Measurements from ENCODE around the gene ITGAD. TPM values are rescaled to one million over a fixed set of nuclear protein-coding genes. Genes with fewer than 3 reads are reported as not detected.
A peak's percentile ranks its signal among the peaks of the same experiment; 100 is the strongest.

ITGAD gene
- total and polyA plus RNA-seq, 2 of the 13 experiments (the other 11 are each of a cell fraction or from before 2014, with no cell fraction given) = not detected

DNA sequence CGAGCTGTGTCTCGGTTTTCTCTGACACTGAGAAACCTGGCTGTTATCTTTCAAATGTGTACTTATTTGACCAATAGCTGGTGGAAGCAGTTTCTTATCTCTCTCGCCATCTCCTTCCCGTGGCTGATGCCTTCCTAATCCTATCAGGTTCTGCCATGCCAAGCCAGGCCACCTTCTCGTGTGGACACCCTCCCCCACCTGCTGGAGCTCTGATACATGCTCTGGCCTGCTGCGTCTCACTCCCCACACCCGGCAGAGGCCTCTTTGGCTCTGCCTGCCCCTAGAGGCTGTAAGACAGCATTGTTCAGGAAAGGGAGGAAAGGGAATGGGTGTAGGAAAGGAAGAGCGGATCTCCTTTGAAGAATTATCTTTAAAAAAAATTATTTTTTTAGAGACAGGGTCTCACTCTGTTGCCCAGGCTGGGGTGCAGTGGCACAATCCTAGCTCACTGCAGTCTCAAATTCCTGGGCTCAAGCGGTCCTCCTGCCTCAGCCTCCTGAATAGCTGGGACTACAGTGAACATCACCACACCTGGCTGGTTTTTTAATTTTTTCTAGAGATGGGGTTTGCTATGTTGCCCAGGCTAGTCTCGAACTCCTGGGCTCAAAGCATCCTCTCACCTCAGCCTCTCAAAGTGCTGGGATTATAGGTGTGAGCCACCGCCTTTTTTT, 58.7 kb downstream of the ITGAD start (continued):
- TF ChIP-seq, protein P1, sequence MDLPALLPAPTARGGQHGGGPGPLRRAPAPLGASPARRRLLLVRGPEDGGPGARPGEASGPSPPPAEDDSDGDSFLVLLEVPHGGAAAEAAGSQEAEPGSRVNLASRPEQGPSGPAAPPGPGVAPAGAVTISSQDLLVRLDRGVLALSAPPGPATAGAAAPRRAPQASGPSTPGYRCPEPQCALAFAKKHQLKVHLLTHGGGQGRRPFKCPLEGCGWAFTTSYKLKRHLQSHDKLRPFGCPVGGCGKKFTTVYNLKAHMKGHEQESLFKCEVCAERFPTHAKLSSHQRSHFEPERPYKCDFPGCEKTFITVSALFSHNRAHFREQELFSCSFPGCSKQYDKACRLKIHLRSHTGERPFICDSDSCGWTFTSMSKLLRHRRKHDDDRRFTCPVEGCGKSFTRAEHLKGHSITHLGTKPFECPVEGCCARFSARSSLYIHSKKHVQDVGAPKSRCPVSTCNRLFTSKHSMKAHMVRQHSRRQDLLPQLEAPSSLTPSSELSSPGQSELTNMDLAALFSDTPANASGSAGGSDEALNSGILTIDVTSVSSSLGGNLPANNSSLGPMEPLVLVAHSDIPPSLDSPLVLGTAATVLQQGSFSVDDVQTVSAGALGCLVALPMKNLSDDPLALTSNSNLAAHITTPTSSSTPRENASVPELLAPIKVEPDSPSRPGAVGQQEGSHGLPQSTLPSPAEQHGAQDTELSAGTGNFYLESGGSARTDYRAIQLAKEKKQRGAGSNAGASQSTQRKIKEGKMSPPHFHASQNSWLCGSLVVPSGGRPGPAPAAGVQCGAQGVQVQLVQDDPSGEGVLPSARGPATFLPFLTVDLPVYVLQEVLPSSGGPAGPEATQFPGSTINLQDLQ (CRISPR knock-in tag; IDR thresholded peaks at IDR 0.05) = no peak
- TF ChIP-seq ZNF782 (CRISPR knock-in tag; IDR thresholded peaks at IDR 0.05; ENCODE audit: borderline replicate concordance) (no peak), ZNF468 (CRISPR knock-in tag; IDR thresholded peaks at IDR 0.05) (no peak), KDM5B (CRISPR knock-in tag; IDR thresholded peaks at IDR 0.05; ENCODE audit: borderline replicate concordance) (no peak), TCF7L2 (IDR thresholded peaks at IDR 0.05; ENCODE audit: low read depth, low read length) (no peak), EP300 (IDR thresholded peaks at IDR 0.05; ENCODE audit: low read depth in 2 of 2, low read length in 2 of 2) (no peak), EP300 (CRISPR knock-in tag; IDR thresholded peaks at IDR 0.05; ENCODE audit: borderline replicate concordance) (no peak), ZNF616 (CRISPR knock-in tag; IDR thresholded peaks at IDR 0.05; ENCODE audit: low read depth) (no peak), ZBTB1 (CRISPR knock-in tag; IDR thresholded peaks at IDR 0.05; ENCODE audit: borderline replicate concordance) (no peak), SCMH1 (CRISPR knock-in tag; IDR thresholded peaks at IDR 0.05; ENCODE audit: borderline replicate concordance) (no peak), PHF8 (CRISPR knock-in tag; IDR thresholded peaks at IDR 0.05) (peak; percentile 28; the same call in 1 of the 2 replicates), SP5 (CRISPR knock-in tag; IDR thresholded peaks at IDR 0.05; ENCODE audit: borderline replicate concordance, low read depth) (0 out of 2 replicates have a peak, but pooled peaks have one; percentile 29), ZNF558 (CRISPR knock-in tag; IDR thresholded peaks at IDR 0.05; ENCODE audit: borderline replicate concordance) (no peak), ZNF501 (CRISPR knock-in tag; IDR thresholded peaks at IDR 0.05) (no peak), RXRB (CRISPR knock-in tag; IDR thresholded peaks at IDR 0.05; ENCODE audit: borderline replicate concordance) (peak; percentile 58; the same call in 1 of the 2 replicates), ZNF670 (CRISPR knock-in tag; IDR thresholded peaks at IDR 0.05; ENCODE audit: borderline replicate concordance) (no peak), KAT8 (CRISPR knock-in tag; IDR thresholded peaks at IDR 0.05) (0 out of 2 replicates have a peak, but pooled peaks have one; percentile 19), GATAD2A (CRISPR knock-in tag; IDR thresholded peaks at IDR 0.05) (peak; percentile 69), KAT7 (CRISPR knock-in tag; IDR thresholded peaks at IDR 0.05; ENCODE audit: borderline replicate concordance) (no peak)
- TF ChIP-seq, protein P2, sequence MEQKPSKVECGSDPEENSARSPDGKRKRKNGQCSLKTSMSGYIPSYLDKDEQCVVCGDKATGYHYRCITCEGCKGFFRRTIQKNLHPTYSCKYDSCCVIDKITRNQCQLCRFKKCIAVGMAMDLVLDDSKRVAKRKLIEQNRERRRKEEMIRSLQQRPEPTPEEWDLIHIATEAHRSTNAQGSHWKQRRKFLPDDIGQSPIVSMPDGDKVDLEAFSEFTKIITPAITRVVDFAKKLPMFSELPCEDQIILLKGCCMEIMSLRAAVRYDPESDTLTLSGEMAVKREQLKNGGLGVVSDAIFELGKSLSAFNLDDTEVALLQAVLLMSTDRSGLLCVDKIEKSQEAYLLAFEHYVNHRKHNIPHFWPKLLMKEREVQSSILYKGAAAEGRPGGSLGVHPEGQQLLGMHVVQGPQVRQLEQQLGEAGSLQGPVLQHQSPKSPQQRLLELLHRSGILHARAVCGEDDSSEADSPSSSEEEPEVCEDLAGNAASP (CRISPR knock-in tag; IDR thresholded peaks at IDR 0.05; ENCODE audit: borderline replicate concordance) = peak; percentile 56; the same call in 1 of the 2 replicates
- TF ChIP-seq, protein P3, sequence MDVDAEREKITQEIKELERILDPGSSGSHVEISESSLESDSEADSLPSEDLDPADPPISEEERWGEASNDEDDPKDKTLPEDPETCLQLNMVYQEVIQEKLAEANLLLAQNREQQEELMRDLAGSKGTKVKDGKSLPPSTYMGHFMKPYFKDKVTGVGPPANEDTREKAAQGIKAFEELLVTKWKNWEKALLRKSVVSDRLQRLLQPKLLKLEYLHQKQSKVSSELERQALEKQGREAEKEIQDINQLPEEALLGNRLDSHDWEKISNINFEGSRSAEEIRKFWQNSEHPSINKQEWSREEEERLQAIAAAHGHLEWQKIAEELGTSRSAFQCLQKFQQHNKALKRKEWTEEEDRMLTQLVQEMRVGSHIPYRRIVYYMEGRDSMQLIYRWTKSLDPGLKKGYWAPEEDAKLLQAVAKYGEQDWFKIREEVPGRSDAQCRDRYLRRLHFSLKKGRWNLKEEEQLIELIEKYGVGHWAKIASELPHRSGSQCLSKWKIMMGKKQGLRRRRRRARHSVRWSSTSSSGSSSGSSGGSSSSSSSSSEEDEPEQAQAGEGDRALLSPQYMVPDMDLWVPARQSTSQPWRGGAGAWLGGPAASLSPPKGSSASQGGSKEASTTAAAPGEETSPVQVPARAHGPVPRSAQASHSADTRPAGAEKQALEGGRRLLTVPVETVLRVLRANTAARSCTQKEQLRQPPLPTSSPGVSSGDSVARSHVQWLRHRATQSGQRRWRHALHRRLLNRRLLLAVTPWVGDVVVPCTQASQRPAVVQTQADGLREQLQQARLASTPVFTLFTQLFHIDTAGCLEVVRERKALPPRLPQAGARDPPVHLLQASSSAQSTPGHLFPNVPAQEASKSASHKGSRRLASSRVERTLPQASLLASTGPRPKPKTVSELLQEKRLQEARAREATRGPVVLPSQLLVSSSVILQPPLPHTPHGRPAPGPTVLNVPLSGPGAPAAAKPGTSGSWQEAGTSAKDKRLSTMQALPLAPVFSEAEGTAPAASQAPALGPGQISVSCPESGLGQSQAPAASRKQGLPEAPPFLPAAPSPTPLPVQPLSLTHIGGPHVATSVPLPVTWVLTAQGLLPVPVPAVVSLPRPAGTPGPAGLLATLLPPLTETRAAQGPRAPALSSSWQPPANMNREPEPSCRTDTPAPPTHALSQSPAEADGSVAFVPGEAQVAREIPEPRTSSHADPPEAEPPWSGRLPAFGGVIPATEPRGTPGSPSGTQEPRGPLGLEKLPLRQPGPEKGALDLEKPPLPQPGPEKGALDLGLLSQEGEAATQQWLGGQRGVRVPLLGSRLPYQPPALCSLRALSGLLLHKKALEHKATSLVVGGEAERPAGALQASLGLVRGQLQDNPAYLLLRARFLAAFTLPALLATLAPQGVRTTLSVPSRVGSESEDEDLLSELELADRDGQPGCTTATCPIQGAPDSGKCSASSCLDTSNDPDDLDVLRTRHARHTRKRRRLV (CRISPR knock-in tag; IDR thresholded peaks at IDR 0.05) = no peak

Data from HepG2 (cell line).